GM18502 (cell line): Measurements from ENCODE around the gene COL28A1.
A peak's percentile ranks its signal among the peaks of the same experiment; 100 is the strongest.

Experiments used
- ATAC-seq: cut with Tn5 transposase; IDR thresholded peaks from one replicate; pipeline ENCODE4 v1.9.1; 2021; ENCODE audit warnings: mild to moderate bottlenecking; ENCODE audit not compliant: unreplicated experiment, poor library complexity

The COL28A1 gene

DNA sequence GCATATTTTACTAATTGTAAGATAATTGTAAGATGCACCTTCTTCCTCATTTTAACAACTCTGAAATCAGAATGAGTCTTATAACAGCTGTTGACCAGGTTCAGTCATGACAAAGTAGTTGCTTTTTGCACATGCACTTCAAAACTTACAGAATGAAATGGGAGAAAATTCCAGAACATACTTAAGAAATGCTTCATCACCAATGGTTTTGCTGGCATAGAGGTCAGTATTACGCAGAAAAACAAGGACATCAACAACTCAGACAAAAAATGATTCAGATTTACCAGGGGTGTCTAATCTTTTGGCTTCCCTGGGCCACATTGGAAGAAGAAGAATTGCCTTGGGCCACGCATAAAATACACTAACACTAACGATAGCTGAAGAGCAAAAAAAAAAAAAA, 13.3 kb downstream of the COL28A1 start:
- ATAC-seq = no peak

DNA sequence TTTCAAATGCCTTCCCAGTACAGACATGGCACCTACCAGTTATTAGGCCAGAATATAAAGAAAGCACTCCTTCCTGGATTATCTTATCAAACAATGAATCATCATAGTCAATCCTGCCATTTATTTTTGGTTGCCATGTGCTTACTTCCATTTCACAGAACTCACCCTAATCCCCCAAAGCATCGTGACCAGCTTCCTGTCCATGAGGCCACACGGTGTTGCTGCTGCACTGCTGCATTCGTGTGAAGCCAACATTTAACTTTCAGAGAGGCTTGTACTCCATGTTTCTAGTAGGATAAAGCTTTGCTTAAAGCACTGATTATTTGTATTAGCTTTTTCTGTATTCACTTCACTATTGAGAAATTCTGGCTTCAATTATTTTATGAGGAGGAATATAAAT, 14.4 kb downstream of the COL28A1 start:
- no peak for ATAC-seq

DNA sequence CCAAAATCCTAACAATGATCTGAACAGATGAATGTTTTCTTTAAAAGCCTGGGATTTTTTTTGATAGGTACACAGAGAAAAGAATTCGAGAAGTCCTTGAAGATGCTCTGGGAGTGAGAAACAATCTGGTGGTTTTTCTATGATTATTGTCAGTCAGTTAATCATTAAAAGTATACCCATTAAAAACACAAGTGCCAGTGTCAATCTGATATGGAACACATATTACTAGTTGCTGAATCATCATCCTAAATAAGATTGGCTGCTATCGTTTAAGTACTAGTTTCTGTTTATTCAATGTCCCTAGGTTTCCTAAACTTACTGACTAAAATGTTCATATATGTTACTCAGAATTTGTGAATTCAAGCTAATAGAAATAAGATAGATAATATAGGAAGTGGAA, 16.1 kb downstream of the COL28A1 start:
- no peak for ATAC-seq

DNA sequence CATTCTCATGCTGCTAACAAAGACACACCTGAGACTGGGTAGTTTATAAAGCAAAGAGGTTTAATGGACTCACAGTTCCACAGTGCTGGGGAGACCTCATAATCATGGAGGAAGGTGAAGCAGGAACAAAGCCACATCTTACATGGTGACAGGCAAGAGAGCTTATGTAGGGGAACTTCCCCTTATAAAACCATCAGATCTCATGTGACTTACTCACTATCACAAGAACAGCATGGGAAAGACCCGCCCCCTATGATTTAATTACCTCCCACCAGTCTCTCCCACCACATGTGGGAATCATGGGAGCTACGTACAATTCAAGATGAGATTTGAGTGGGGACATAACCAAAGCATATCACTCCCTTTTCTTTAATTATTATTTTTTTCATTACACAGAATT, 16.6 kb downstream of the COL28A1 start:
- ATAC-seq = no peak

DNA sequence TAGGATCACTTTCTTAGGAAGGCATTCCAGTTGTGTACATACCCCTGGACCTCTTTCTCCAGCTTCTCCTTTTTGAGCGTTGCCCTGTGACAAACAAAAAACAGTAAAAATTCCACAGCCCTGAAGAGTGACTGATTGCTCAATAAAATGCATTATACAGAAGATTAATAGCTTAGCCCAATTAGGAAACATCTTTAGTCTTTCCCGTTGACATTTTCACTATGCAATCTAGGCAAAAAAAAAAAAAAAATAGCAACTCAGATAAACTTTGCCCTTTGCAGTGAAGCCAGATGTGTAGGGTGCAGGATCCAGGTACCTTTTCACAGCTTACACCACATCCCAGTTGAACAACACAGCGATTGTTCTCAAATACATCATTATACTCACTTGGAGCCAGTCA, 17.9 kb downstream of the COL28A1 start:
- ATAC-seq = no peak

DNA sequence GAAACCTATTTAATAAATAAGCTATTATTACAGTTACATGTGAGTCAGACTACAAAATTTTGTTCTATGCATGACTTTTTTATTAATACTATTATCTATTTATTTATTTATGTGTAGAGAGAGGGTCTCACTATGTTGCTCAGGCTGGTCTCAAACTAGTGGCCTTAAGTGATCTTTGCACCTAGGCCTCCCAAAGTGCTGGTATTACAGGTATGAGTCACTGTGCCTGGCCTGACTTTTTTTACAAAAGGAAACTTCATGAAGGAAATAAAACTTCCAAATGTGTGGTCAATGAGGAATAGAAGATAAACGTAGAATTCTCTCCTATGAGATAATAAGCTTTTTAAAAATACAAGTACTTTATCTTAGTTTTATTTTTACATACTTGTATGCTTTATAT, 19.0 kb downstream of the COL28A1 start:
- ATAC-seq = no peak

DNA sequence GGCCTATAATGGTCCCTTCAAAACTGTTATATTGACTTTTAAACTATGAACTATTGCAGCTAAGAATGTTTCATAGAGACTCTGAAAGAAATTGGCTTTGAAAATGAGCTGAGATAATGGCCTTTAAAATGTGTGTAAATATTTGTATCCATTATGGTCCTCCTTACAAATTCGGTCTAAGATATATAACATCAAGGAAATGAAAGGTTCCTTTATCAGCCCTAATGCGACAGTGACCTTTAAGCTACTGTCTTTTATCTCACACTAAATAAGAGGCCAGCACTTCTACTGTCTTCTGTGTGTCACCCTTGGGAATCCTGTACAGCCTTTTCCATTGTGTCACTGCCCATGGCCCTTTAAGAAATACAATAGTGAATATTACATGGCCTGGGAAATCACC, 19.5 kb downstream of the COL28A1 start:
- no peak for ATAC-seq

DNA sequence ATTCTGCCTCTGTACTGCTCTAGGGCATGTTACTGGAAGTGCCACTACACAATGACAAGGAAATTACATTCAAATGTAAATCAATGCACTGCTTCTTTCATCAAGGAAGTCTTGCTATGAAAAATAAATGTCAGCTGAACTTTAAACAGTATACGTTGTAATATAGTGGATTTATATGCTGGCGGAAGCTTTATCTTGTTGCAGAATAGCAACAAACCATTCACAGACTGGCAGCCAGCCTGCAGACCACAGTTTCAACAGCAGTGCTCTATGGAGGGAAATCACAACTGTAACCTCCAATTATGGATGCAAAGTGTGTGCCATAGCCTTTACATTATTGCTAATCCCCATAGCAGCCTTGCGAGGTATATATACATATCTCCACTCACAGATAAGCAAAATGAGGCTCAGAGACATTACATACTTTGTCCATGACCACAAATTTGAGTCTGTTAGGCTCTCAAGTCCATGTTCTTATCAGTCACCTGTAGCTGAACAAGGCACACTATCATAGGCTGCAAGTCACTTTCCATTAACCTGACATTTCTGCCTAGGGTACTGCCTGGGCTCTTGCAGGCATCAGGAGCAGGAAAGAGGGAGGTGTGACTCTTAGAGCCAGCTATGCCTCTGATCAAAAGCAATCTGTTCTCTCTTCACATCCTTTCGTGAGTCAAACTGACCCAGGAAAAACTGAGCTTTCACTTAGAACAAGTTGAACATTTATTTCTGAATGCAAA, 22.6 kb downstream of the COL28A1 start:
- no peak for ATAC-seq

DNA sequence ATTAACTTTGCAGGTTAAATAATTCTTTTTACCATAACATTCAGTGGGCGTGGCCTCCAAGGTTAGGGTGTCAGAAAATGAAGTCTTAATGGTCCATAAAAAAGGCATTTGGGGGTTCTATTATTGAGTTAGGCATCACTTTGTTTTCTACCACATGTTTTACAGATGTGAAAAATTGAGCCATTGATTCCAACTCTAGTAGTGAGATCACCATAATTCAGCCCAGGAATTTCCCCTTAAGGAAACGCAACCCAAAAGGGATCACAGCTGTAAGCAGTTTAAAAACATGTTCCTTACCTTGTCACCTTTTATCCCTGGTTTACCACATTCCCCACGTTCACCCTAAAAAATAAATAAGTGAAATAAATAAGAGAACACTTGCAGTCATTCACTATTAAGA, 24.9 kb downstream of the COL28A1 start:
- ATAC-seq = no peak

DNA sequence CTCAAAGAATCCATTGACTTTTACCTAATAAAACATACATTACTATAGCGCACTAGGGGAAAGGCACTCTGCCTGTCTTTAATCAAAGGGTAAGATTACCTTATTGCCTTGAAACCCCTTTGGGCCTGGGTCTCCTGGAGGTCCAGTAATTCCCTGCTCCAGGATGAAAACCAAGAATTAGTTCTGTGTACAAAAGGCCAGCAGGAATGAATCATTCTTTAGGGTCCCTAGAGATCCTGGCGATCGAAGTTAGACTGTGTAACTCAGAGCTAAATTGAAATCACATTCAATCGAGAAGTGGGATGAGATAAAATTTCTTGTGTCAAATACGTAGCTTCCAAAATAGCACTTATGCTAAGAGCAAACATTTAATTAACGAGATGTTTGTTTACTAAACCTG, 29.8 kb downstream of the COL28A1 start:
- ATAC-seq = no peak

DNA sequence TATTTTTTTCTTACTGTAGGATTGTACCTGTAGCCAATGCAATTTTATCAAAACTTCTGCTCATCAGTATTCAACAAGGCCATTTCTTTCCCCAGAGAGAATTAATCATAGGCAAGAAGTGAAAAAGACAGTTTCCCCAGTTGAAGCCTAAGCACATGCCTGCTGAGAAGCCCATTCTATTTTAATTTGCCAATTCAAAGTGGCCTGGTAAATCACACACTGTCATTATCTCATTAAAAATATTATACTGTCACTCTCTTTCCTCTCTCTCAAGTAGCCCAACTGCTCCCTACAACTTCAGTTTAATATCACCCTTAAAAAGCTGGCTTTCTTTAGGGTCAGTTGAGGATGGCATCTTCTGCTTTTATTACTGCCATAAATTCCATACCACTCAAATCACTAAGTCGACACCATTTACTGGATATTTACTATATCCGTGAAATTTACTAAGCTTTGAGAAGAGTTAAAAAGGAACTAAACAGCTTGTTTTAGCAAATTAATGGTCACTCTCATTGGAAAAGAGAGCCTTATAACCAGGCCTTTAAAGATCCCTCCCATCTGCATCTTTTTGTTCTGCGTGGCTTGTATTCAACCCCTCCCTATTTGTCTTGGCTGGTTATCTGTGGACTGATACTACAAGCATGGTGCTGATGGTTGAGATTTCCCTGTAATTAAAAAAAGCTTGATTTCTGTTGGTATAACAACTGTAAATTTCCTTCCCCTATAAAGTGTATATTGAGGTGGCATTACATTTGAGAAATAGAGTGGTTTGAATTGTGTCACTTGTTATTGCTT, 30.6 kb downstream of the COL28A1 start:
- ATAC-seq = no peak

DNA sequence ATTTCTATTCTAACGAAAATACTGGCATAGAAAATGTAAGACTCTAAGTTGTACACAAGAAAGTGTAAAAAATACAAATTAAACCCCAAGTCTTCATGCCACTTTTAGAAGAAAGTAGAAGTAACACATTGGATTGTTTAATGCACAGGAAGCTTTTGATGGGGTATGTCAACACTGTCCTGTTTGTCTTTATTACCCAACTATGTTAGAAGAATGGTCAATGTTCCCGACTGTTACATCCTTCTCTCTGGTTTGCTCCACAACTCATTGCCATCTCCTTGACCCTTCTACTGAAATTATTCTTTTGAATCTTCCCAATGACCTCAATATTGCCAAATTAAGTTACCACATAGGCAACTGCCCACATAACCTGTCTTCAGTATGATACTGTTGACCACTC, 35.8 kb downstream of the COL28A1 start:
- no peak for ATAC-seq

DNA sequence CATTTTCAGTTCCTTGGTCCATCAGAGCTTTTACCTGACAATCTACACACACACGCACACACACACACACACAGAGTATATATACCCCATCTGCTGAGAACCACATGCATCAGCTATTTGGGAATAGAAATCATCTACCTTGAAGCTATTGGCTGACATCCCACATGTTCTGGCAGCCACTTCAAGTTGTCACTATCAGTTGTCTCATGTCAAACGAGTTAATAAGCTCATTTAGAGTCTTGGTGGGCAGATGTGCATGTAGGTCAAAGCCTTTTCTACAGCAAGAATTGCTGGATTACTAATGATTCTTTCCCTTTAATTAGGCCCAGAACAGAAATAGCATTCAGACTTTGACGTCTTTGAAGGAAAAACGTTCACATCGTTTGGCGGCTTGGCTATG, 36.8 kb downstream of the COL28A1 start:
- no peak for ATAC-seq

DNA sequence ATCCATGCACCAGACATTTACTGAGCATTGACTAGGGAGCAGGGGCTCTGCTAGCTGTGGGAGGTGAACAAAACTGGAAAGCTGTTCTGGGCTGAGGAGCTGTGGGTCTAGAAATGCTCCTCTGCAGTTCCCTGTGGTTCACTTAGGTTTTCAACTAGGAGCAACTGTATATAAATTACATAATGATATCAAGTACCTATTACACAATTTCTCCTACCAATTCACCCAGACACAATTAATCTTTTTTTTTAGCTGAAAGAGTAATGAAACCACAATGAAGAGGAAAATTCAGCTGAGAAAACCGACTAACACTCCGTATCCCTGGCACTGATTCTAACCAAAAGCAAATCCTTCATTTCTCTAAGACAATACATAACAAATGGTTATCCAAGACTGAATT, 39.4 kb downstream of the COL28A1 start:
- ATAC-seq = no peak

DNA sequence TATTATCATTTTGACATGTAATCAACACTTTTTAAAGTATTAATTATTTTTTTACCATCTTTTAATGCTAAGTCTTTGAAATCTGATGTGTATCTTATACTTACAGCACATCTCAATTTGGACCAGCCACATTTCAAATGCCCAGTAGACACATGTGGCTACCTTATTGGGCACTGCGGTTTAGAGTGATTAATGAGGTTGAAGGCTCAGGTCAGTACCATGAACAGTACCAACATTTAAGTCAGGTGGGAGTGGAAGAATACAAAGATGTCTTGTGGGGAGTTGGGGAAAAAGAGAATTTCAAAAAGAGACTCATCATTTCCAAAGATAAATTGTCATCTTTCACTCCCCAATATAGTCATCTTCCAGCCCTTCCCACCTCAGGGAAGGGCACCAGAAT, 40.5 kb downstream of the COL28A1 start:
- no peak for ATAC-seq

DNA sequence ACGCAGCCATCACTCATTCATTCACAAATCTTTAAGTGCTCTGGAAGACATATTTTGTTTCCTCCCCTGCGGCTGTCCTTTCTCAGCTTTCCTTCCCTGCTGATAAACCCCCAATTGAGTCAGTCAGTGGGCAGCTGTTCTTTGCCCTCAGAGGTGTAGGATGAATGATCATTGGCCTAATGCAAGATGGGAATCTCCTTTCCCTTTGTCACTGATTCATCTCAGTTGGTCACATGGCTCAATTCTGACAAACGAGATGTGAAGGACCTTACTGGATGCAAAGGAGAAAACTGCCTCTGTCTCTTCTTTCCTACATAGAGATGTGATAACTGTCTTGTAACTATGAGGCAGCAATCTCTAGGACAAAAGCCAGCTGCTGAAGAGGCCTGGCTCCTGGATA, 44.6 kb downstream of the COL28A1 start:
- no peak for ATAC-seq

DNA sequence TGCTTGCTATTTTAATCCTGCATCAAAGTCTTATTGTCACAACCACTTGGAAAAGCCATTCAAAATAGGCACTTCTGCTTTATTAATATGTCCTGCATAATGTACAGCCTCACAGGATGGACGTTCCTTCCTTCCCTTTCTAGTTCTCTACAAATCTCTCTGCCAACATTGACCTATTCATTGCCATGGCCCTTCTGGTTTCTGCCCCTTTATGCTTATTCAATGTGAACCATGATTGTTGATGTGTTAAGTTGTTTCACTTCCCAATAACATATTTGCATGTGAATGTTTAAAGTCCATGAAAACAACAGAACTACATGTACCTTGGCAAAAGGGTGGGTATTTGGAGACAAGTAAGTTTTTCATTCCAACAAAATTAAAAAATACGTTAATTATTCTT, 45.7 kb downstream of the COL28A1 start:
- ATAC-seq = no peak

DNA sequence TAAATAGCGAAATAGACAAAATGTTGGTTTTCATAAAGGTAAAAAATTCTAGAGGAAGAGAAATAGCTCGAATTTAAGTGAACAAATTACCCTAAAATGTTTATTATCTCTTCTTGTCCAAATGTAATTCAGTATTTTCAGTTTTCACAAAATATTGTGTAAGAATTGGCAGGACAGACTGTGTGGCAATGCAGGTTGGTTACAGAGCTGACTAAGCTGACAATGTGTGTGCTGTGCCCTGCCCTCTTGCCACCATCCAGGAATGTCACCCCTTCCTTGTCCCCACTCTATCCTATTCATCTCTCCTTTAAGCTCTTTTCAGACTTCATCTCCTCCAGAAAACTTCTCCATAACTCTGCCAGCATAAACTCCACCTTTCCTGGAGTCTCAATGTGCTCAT, 46.1 kb downstream of the COL28A1 start:
- no peak for ATAC-seq

DNA sequence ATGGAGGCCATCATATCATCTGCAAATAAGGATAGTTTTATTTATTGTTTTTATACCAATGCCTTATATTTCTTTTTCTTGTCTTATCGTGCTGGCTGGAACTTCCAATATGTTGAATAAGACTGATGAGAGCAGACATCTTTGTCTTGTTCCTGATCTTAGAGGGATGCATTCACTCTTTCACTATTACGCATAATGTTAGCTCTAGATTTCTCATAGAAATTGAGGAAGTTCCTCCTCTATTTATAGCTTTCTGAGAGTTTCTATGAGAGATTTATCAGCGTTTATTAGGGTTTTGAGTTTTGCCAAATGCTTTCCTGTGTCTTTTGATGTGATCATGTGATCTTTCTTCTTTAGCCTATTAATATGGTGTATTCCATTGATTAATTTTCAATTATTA, 49.3 kb downstream of the COL28A1 start:
- ATAC-seq = peak; percentile 84

DNA sequence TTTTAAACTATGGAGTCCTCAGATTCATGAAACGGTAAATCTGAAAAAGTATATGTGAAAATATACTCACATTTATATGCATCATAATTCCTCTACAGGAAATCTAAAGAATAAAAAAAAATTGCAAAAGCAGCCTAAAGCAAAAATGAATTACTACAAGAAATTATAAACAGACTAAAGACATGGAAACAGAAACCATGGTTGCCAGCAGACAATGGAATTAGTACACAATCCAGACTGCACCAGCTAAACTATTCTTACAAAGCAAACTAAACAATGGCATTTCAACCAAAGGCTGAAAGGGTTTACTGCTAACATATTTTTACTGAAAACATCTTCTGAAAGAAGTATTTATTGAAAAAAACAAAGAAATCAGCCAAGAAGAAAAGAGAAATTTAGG, 51.6 kb downstream of the COL28A1 start:
- ATAC-seq = no peak

DNA sequence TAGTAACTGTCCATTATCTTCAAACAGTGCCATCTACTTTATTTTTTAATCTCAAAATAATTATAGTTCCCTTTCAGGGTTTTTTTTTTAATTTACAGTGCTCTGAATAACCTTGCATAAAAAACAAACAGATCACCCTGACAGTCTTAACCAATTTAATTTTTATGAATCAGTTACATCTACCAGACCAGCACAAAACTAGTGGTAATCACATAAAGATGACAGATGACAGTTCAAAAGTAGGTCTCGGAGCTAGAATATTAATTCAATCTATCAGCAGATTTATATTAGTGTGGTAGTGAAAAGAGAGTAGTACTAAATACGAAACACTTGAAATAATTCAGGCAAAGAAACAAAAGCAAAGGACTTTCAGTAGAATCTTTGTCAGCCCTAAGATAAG, 53.9 kb downstream of the COL28A1 start:
- no peak for ATAC-seq

DNA sequence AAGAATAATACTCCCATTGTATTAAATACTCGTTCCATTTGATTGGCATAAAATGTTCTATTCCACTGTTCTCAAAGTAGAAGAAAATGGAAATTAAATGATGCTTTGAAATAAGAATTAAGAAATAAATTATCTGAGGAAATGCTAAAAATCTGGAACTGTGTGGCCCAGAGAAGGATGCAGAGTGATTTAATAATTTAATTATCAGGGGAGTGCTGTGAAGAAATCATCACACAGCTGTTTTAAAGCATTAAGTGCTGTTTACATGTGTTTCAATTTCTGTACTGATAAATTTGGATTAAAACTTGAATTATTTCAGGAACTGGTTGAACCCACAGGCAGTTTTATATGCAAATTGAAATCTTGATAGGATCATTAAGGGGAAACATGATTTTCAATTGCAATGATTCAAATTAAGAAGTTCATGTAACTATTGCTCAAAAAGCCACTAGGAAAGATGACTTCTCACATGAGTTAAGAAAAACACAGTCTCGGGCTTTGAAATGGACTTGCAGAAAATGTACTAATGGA, 56.3 kb downstream of the COL28A1 start:
- no peak for ATAC-seq
